ENCODE results near the gene CHURC1.

DNA sequence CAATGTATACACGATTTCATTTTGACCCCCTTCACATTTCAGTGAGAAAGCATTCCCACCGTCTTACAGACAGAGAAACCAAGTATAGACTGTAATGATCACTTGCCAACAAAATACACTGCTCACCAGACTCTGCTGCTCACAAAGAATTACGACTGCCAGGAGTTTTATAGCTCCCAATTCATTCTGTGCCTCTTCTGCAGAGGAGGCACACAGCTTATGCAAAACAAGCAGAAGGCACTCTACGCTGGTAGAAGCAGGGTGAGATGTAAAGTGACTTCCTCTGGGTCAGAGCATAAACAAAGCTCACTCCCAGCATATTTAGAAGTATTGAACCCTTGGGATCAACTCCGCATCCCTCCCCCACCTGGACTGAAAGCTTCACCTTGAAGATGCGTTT, 49.1 kb upstream of the CHURC1 start:
- TF ChIP-seq POLR2A (IDR thresholded peaks at IDR 0.05; ENCODE audit: low read length) (no peak), GATA1 (IDR thresholded peaks at IDR 0.05; ENCODE audit: low read depth, low read length) (no peak)
